ENCODE results near the gene MIAT. TPM values are rescaled to one million over a fixed set of nuclear protein-coding genes. Genes with fewer than 3 reads are reported as not detected.

MIAT gene
- total RNA-seq, 1 donor from 2014 or later: 7.0 TPM

- H3K9me3 Mint-ChIP-seq: peaks cover 14% of the 10 kb centered on the region
- H3K4me1 Mint-ChIP-seq: no peaks in the 10 kb centered on the region
- no peak overlapping the region for H3K27ac Mint-ChIP-seq
- peaks cover 29% of the 10 kb centered on the region for H3K36me3 Mint-ChIP-seq
- TF ChIP-seq CTCF (IDR thresholded peaks at IDR 0.05; ENCODE audit: unreplicated experiment): no peak
- H3K27me3 Mint-ChIP-seq (ENCODE audit: low read depth): no peaks in the 10 kb centered on the region
- DNase-seq (ENCODE audit: low spot score in 2 of 2, unreplicated experiment in 2 of 2): no peak
- H3K4me3 Mint-ChIP-seq: no peak overlapping the region
These were observed 34.0 kb downstream of the MIAT start for GRCh38 chr22:26691377-26691716.

- H3K27me3 Mint-ChIP-seq (ENCODE audit: low read depth): no peaks in the 10 kb centered on the region
- peaks cover 35% of the 10 kb centered on the region for H3K36me3 Mint-ChIP-seq
- no peak overlapping the region for H3K4me3 Mint-ChIP-seq
- no peak for TF ChIP-seq CTCF (IDR thresholded peaks at IDR 0.05; ENCODE audit: unreplicated experiment)
- no peak for DNase-seq (ENCODE audit: low spot score in 2 of 2, unreplicated experiment in 2 of 2)
- no peak overlapping the region for H3K27ac Mint-ChIP-seq
- peaks cover 14% of the 10 kb centered on the region for H3K9me3 Mint-ChIP-seq
- H3K4me1 Mint-ChIP-seq: no peaks in the 10 kb centered on the region
These were observed 34.8 kb downstream of the MIAT start for GRCh38 chr22:26692215-26692614.

- Mint-ChIP-seq H3K27ac (no peak overlapping the region), H3K4me3 (no peak overlapping the region), H3K36me3 (peaks cover 55% of the 10 kb centered on the region), H3K9me3 (peaks cover 29% of the 10 kb centered on the region), H3K27me3 (ENCODE audit: low read depth) (no peaks in the 10 kb centered on the region), H3K4me1 (no peaks in the 10 kb centered on the region)
- DNase-seq (ENCODE audit: low spot score in 2 of 2, unreplicated experiment in 2 of 2): no peak
- no peak for TF ChIP-seq CTCF (IDR thresholded peaks at IDR 0.05; ENCODE audit: unreplicated experiment)
These were observed 39.8 kb downstream of the MIAT start for GRCh38 chr22:26697151-26697550.

- no peaks in the 10 kb centered on the region for H3K27me3 Mint-ChIP-seq (ENCODE audit: low read depth)
- no peak overlapping the region for H3K4me3 Mint-ChIP-seq
- H3K27ac Mint-ChIP-seq: no peak overlapping the region
- no peaks in the 10 kb centered on the region for H3K4me1 Mint-ChIP-seq
- TF ChIP-seq CTCF (IDR thresholded peaks at IDR 0.05; ENCODE audit: unreplicated experiment): no peak
- DNase-seq (ENCODE audit: low spot score in 2 of 2, unreplicated experiment in 2 of 2): no peak
- peaks cover 37% of the 10 kb centered on the region for H3K36me3 Mint-ChIP-seq
- H3K9me3 Mint-ChIP-seq: peaks cover 20% of the 10 kb centered on the region
These were observed 43.1 kb downstream of the MIAT start for GRCh38 chr22:26700462-26700861.

GRCh38 chr22:26700886-26701285 lies 43.5 kb downstream of the MIAT start:
- no peaks in the 10 kb centered on the region for H3K27me3 Mint-ChIP-seq (ENCODE audit: low read depth)
- H3K4me1 Mint-ChIP-seq: no peaks in the 10 kb centered on the region
- H3K27ac Mint-ChIP-seq: no peak overlapping the region
- H3K36me3 Mint-ChIP-seq: peaks cover 33% of the 10 kb centered on the region
- TF ChIP-seq CTCF (IDR thresholded peaks at IDR 0.05; ENCODE audit: unreplicated experiment): no peak
- DNase-seq (ENCODE audit: low spot score in 2 of 2, unreplicated experiment in 2 of 2): no peak
- peaks cover 19% of the 10 kb centered on the region for H3K9me3 Mint-ChIP-seq
- H3K4me3 Mint-ChIP-seq: no peak overlapping the region

- no peaks in the 10 kb centered on the region for H3K27me3 Mint-ChIP-seq (ENCODE audit: low read depth)
- H3K4me3 Mint-ChIP-seq: no peak overlapping the region
- no peak for TF ChIP-seq CTCF (IDR thresholded peaks at IDR 0.05; ENCODE audit: unreplicated experiment)
- H3K9me3 Mint-ChIP-seq: peaks cover 19% of the 10 kb centered on the region
- H3K36me3 Mint-ChIP-seq: peaks cover 31% of the 10 kb centered on the region
- no peak for DNase-seq (ENCODE audit: low spot score in 2 of 2, unreplicated experiment in 2 of 2)
- H3K4me1 Mint-ChIP-seq: no peaks in the 10 kb centered on the region
- no peak overlapping the region for H3K27ac Mint-ChIP-seq
These were observed 43.9 kb downstream of the MIAT start for GRCh38 chr22:26701323-26701722.

All from mesothelial cell of epicardium (in vitro differentiated cells).